Measurements from ENCODE around the gene MACC1. TPM values are rescaled to one million over a fixed set of nuclear protein-coding genes. Genes with fewer than 3 reads are reported as not detected.
A peak's percentile ranks its signal among the peaks of the same experiment; 100 is the strongest.

The MACC1 gene
- total RNA-seq, 4 donors from 2014 or later: 0.21 to 2.4 (median 1.2) TPM

DNA sequence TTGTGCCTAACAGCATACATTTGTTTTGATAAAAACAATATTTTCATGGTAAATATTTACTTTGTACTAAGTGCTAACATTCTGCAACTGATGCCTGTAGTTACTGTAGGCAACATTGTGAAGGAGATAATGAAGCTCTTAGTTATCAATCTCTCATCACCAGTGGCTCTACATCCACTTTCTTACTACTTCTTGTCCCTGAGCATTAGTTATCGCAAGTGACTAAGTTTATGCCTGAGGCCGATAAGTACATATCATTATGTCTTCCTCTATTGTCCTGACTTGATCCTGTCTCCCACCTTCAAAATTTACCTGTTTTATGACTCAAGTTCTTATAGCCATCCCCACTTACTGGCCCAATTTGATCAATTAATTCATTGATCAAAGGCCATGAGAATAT lies 63.6 kb downstream of the MACC1 start:
- TF ChIP-seq, protein P1, sequence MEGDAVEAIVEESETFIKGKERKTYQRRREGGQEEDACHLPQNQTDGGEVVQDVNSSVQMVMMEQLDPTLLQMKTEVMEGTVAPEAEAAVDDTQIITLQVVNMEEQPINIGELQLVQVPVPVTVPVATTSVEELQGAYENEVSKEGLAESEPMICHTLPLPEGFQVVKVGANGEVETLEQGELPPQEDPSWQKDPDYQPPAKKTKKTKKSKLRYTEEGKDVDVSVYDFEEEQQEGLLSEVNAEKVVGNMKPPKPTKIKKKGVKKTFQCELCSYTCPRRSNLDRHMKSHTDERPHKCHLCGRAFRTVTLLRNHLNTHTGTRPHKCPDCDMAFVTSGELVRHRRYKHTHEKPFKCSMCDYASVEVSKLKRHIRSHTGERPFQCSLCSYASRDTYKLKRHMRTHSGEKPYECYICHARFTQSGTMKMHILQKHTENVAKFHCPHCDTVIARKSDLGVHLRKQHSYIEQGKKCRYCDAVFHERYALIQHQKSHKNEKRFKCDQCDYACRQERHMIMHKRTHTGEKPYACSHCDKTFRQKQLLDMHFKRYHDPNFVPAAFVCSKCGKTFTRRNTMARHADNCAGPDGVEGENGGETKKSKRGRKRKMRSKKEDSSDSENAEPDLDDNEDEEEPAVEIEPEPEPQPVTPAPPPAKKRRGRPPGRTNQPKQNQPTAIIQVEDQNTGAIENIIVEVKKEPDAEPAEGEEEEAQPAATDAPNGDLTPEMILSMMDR (IDR thresholded peaks at IDR 0.05): no peak
- TF ChIP-seq POLR2A (IDR thresholded peaks at IDR 0.05) (no peak), EP300 (IDR thresholded peaks at IDR 0.05) (no peak)
- WGBS, 2 donors: 99 to 100% methylated on average over 2 of the region's 2 CpGs
- DNase-seq (ENCODE audit: low spot score in 2 of 2): no peak
- Histone ChIP-seq H3K4me3 (no peak overlapping the region), H3K9me3 (no peaks in the 10 kb centered on the region), H3K36me3 (no peaks in the 10 kb centered on the region), H3K4me1 (peaks cover 0 to 14% (median 0%) of the 10 kb centered on the region in 4 donors), H3K27ac (no peak overlapping the region), H3K27me3 (no peaks in the 10 kb centered on the region)

DNA sequence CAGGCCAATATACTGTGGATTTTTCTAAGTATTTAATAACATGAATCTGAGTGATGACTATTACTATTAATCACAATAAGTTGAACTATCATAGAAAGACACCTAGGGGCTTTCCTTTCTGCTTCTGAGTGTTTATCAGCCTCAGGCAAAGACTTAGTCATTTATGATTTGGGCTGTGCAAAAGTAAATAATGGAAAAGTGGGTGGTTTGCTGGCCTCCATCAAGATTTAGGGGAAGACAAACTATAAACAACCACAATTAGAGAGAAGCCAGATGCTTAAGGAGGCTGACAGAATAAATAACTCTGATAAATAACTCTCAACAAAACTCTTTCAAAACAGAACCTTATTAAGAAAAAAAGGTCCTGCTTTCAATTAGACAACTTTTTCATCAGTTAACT lies 64.7 kb downstream of the MACC1 start:
- no peaks in the 10 kb centered on the region for H3K9me3 ChIP-seq
- TF ChIP-seq EP300 (IDR thresholded peaks at IDR 0.05) (no peak), POLR2A (IDR thresholded peaks at IDR 0.05) (no peak)
- TF ChIP-seq, protein P1 (IDR thresholded peaks at IDR 0.05): no peak
- H3K4me1 ChIP-seq: peaks cover 0 to 12% (median 0%) of the 10 kb centered on the region in 4 donors
- no peaks in the 10 kb centered on the region for H3K36me3 ChIP-seq
- no peaks in the 10 kb centered on the region for H3K27me3 ChIP-seq
- DNase-seq (ENCODE audit: low spot score in 2 of 2): no peak
- peak overlapping the region in 1 of 4 donors; percentile 22 for H3K27ac ChIP-seq
- no peak overlapping the region for H3K4me3 ChIP-seq

DNA sequence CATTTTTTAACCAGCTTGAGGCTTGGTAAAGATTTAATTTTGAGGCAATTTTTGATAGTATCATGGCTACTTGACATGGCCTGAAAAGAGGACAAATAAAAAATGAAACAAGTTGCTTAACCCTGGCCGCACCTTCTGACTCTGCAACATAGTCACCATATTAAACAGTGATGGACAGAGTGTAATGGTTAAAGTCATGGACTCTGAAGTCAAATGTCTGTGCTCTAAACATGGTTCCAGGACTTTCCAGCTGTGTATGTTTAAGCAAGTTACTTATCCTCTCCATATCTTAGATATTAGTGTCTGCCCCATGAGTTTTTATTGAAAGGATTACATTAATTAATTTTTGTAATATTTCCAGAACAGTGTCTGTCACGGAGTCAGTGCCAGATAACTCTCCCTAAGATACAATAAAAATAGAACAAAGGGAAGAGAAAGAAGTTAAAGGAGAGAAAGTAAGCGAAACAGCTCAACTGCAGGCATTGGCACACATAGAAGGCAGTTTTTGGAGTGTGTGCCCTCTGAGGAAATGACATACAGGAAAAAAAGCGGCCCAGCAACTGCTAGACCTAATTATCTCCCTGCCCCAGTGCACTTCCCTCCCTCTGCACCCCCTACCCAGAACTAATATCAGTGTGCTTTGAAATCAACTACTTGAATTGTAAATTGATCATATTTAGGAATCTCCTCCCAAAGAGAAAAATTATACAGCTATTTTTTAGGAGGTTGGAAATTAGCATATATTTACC lies 65.3 kb downstream of the MACC1 start:
- Histone ChIP-seq H3K4me1 (peaks cover 0 to 19% (median 0%) of the 10 kb centered on the region in 4 donors), H3K27ac (peak overlapping the region in 1 of 4 donors; percentile 22), H3K27me3 (no peaks in the 10 kb centered on the region), H3K9me3 (no peaks in the 10 kb centered on the region), H3K4me3 (no peak overlapping the region), H3K36me3 (no peaks in the 10 kb centered on the region)
- TF ChIP-seq EP300 (IDR thresholded peaks at IDR 0.05) (no peak), POLR2A (IDR thresholded peaks at IDR 0.05) (no peak)
- TF ChIP-seq, protein P1 (IDR thresholded peaks at IDR 0.05): no peak
- DNase-seq (ENCODE audit: low spot score in 2 of 2): no peak
- 75 to 76% methylated on average over 4 of the region's 4 CpGs for WGBS, 2 donors

DNA sequence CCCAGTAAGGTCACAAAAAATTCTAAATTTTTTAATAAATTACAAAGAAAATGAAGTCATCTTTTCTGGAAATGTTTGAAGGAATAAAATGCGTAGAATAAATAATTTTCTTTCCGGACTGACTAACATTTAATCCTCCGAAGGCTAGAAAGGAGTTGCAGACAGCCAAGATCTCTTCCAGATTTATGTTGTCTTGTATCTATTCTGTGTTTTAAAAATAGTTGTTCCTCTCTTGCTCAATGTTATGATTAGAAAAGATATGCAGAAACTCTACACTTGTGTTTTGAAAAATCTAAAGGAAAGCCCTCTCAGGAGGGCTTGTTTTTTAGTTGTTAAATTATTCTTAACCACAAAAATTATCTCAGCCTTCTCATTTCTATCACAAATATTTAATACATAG lies 70.7 kb downstream of the MACC1 start:
- no peak for DNase-seq (ENCODE audit: low spot score in 2 of 2)
- Histone ChIP-seq H3K4me1 (peaks cover 0 to 11% (median 0%) of the 10 kb centered on the region in 4 donors), H3K36me3 (no peaks in the 10 kb centered on the region), H3K9me3 (no peaks in the 10 kb centered on the region), H3K27me3 (no peaks in the 10 kb centered on the region), H3K27ac (peak overlapping the region in 2 of 4 donors; percentile 1 to 31), H3K4me3 (no peak overlapping the region)
- 31 to 50% methylated on average over 3 of the region's 3 CpGs for WGBS, 2 donors
- TF ChIP-seq, protein P1 (IDR thresholded peaks at IDR 0.05): no peak
- TF ChIP-seq POLR2A (IDR thresholded peaks at IDR 0.05) (no peak), EP300 (IDR thresholded peaks at IDR 0.05) (no peak)

DNA sequence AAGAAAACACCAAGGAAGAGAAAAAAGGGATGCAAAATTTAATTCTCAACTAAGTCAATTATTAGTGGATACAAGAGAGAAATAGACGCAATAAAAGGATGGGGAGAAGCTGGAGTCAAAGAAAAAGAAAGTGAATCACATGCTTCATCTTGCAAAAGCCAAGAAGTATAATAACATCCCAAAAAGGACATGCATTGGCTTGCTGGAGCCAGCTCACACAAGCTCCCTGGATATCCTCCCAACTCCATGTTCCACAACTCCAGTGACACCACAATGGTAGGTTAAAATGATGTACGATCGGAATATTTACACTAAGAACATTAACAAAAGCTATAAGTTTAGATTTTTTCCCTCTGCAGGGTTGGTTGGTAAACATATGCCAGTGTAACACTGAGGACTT lies 72.4 kb downstream of the MACC1 start:
- H3K4me3 ChIP-seq: no peak overlapping the region
- no peaks in the 10 kb centered on the region for H3K36me3 ChIP-seq
- H3K27me3 ChIP-seq: no peaks in the 10 kb centered on the region
- H3K27ac ChIP-seq: no peak overlapping the region
- DNase-seq (ENCODE audit: low spot score in 2 of 2): no peak
- H3K4me1 ChIP-seq: peaks cover 0 to 16% (median 0%) of the 10 kb centered on the region in 4 donors
- WGBS, 2 donors: 89 to 93% methylated on average over 3 of the region's 3 CpGs
- no peak for TF ChIP-seq POLR2A (IDR thresholded peaks at IDR 0.05)
- TF ChIP-seq EP300 (IDR thresholded peaks at IDR 0.05): no peak
- TF ChIP-seq, protein P1 (IDR thresholded peaks at IDR 0.05): no peak
- H3K9me3 ChIP-seq: no peaks in the 10 kb centered on the region

Measured in tibial nerve (tissue), 4 donors.